ENCODE data around the gene SHLD1. TPM values are rescaled to one million over a fixed set of nuclear protein-coding genes. Genes with fewer than 3 reads are reported as not detected.

SHLD1 gene
- total and polyA plus RNA-seq, 2 donors (not counting 3 experiments of a cell fraction or from before 2014, with no cell fraction given), result 4.7 to 6.3 TPM

GRCh38 chr20:5705827-5706226, 44.4 kb upstream of the SHLD1 start:
- Histone ChIP-seq H3K9ac (replicated peaks; ENCODE audit: extremely low read depth, insufficient read depth, low read length) (no peak overlapping the region), H3K4me3 (replicated peaks in 1 of 3; ENCODE audit: insufficient read depth in 1 of 3, low read depth in 1 of 3, low read length in 3 of 3) (no peak overlapping the region), H3K9me3 (replicated peaks; ENCODE audit: control insufficient read depth, insufficient read depth, low read length) (no peaks in the 10 kb centered on the region), H3K9me1 (replicated peaks; ENCODE audit: control insufficient read depth, extremely low read depth, insufficient read depth, low read length) (no peaks in the 10 kb centered on the region), H3K27me3 (ENCODE audit: control insufficient read depth in 2 of 2, insufficient read depth in 2 of 2, low read length in 2 of 2) (peaks cover 7% of the 10 kb centered on the region in 2 experiments), H3K4me1 (ENCODE audit: control insufficient read depth, extremely low read depth, insufficient read depth, low read length) (no peaks in the 10 kb centered on the region), H3K27ac (ENCODE audit: insufficient read depth, low read depth, low read length) (no peak overlapping the region), H3K36me3 (ENCODE audit: control insufficient read depth in 2 of 2, extremely low read depth in 1 of 2, insufficient read depth in 2 of 2, low read length in 2 of 2) (no peaks in the 10 kb centered on the region), H2AFZ (ENCODE audit: low read depth, low read length) (no peak overlapping the region), H3K79me2 (ENCODE audit: control insufficient read depth, insufficient read depth, low read length) (no peaks in the 10 kb centered on the region), H3K4me2 (ENCODE audit: insufficient read depth, low read length) (no peak overlapping the region), H4K20me1 (replicated peaks; ENCODE audit: control insufficient read depth, extremely low read depth, insufficient read depth, low read length) (no peaks in the 10 kb centered on the region)
- no TSS peak for BruUV-seq (replicated peaks)
- ChIA-PET CTCF (interaction anchor here (1.6 kb wide), 1 partner anchor 82 kb away, joined by 4 read pairs; no protein-coding TSS in a partner anchor), POLR2A (no interaction called here)
- no peak for TF ChIP-seq POLR2A (IDR thresholded peaks at IDR 0.05; ENCODE audit: low read depth, low read length)
- TF ChIP-seq JUN (IDR thresholded peaks at IDR 0.05; ENCODE audit: borderline replicate concordance, insufficient read depth, insufficient read length, low read depth), result no peak
- no peak for TF ChIP-seq EZH2 (IDR thresholded peaks at IDR 0.05; ENCODE audit: borderline replicate concordance, low read depth, low read length, severe bottlenecking)
- no peak for TF ChIP-seq CTCF (IDR thresholded peaks at IDR 0.05; ENCODE audit: extremely low read depth in 1 of 2, insufficient read depth in 1 of 2, low read depth in 1 of 2, low read length in 2 of 2)
- TF ChIP-seq MAX (IDR thresholded peaks at IDR 0.05; ENCODE audit: insufficient read depth, insufficient read length), result no peak
- TF ChIP-seq MYC (IDR thresholded peaks at IDR 0.05; ENCODE audit: low read depth, low read length), result no peak
- TF ChIP-seq GATA2 (IDR thresholded peaks at IDR 0.05; ENCODE audit: insufficient read depth, insufficient read length, low read depth, low read length), result no peak
- TF ChIP-seq POLR2AphosphoS5 (IDR thresholded peaks at IDR 0.05; ENCODE audit: insufficient read depth, low read depth, low read length), result no peak
- no peak for TF ChIP-seq FOS (IDR thresholded peaks at IDR 0.05; ENCODE audit: borderline replicate concordance, insufficient read depth, low read length)
- dilution Hi-C loops (cut with MboI; ENCODE audit: extremely low pct_ligation_motif_present, low sequenced_read_pairs), result no loop called here
- FAIRE-seq (no peak), DNase-seq (ENCODE audit: low read depth, low spot score) (no peak)
- intact Hi-C loops (cut with micrococcal nuclease), result no loop called here
